HG03045 (cell line): ENCODE results near the gene CCDC69.

ENCODE experiments used
- ATAC-seq: cut with Tn5 transposase; IDR thresholded peaks from one replicate; pipeline ENCODE4 v1.9.1; 2021; ENCODE audit warnings: mild to moderate bottlenecking, moderate library complexity; ENCODE audit not compliant: unreplicated experiment

CCDC69 gene

DNA sequence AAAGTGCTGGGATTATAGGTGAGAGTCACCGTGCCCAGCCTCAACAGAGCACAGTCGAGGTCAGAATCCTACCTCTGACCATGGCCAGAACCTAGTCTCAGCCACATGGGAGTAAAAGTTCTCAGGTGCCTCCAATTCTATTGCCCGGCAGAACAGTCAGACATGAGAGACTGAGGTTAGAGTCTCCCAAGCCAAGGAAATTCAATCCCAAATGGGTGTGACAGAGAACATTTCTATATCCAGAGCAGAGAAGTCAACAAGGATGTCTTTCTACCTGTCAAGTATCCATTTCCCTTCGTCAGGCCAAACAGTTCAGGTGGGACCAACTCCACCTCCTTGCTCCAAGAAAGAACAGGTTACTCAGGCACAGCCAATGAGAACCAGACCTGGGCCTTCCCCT is 76.9 kb downstream of the CCDC69 start:
- no peak for ATAC-seq

- ATAC-seq: no peak
Measured at GRCh38 chr5:151146061-151146460, 77.8 kb downstream of the CCDC69 start.

DNA sequence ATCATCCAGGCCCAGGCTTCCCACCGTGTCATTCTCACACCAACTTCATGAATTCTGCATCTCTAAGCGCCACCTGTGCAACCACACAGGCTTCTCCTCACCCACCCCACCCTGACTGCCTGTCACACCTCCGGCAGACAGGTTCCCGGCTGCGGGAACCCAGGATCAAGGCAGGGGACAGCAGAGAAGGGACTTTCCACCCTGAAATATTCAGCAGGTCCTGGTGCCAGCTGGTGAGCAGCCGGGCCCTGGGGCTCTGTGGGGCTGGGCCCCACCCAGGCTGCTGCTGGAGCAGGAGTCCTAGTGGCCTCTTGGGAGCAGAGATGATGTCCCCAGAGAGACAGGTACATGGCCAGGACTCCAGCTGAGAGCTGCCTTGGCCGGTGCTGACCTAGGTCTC is 79.0 kb downstream of the CCDC69 start:
- no peak for ATAC-seq

GRCh38 chr5:151144275-151144674 is 79.6 kb downstream of the CCDC69 start:
- ATAC-seq: no peak

- no peak for ATAC-seq
Measured at GRCh38 chr5:151143645-151144044, 80.2 kb downstream of the CCDC69 start.

GRCh38 chr5:151142933-151143332 is 81.0 kb downstream of the CCDC69 start:
- no peak for ATAC-seq

DNA sequence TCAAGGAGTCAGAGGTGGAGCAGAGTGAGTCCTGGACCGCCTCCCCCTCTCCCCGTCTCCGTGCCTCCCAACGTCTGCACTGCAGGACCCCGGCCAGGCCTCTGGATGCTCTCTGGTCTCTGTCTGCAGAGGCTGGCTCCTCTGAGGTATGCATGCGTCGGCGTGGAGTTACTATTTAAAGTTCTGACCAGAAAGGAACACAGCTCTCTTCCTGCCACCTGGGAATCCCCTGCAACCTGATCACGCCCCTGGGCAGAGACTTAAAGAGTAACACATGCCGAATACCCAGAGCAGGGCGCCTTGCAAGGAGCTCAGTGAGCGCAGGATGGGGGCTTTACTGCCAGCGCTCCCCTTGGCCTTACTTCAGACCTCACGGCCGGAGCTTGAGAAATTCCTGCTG is 82.4 kb downstream of the CCDC69 start:
- peak; percentile 85 for ATAC-seq

DNA sequence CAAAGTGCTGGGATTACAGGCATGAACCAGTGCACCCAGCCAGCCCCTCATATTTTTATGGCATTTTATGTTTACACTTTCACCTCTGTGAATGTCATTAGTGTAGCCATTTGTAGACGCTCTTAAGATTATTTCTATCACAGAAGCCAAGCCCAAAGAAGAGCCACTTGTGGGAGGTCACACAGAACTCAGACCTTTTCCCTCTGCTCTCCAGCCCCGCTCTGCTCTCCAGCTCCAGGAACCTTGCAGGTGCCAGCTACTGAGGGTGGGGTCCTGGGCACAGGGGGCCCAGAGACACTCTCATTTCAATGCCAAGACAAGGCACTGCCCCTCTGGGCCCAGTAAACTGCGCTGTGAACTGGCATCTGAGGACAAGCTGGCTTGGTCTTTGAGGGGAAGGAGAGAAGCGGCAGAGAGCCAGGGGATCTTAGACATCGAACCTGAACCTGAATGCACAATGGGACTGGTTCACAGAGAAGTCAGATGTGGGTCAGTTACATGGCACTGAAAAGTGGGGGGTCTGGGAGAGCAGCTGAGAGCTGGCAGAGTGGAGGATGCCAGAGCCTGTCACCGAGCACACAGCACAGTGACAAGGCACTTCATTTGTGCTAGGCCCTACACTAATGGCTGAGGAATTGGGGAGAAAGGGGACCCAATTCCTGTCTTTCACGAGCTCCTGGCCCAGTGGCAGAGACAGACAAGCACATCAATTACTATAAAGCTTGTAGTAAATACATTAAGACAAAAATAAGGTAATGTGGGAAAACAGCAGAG is 83.0 kb downstream of the CCDC69 start:
- no peak for ATAC-seq

DNA sequence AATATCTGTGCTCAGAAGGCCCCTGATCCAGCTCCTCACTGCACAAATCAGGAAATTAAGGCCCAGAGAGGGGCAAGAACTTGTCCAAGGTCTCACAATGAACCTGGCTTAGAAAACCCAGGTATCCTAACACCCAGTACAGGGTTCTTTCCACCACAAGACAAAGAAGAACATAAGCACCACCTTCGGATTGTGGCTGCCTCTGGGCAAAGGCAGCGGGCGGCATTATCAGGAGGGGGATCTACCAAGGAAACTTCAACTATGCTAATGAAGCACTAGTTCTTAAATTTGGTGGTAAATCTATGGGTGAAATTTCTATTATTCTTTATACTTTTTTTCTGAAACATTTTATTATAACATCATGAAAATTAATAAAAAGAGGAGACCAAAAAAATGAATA is 84.2 kb downstream of the CCDC69 start:
- no peak for ATAC-seq

DNA sequence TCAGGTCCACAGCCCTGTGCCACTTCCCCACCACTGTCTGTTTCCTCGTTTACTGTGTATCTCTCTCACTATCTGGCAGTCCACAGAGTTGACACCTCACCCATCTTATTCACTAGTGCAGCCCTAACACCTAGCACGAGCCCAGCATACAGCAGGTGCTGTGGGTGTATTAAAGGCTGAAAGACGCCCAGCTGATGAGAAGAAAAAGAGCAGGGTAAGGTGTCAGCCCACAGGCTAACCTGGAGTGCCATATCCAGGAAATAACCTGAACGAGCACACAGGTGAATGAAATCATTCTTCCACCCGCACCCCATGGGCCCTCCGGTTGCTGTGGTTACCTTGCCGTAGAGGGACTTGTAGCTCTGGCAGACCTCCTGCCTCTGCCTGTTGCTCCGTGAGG is 84.9 kb downstream of the CCDC69 start:
- no peak for ATAC-seq

- ATAC-seq: no peak
Measured at GRCh38 chr5:151138114-151138513, 85.8 kb downstream of the CCDC69 start.

DNA sequence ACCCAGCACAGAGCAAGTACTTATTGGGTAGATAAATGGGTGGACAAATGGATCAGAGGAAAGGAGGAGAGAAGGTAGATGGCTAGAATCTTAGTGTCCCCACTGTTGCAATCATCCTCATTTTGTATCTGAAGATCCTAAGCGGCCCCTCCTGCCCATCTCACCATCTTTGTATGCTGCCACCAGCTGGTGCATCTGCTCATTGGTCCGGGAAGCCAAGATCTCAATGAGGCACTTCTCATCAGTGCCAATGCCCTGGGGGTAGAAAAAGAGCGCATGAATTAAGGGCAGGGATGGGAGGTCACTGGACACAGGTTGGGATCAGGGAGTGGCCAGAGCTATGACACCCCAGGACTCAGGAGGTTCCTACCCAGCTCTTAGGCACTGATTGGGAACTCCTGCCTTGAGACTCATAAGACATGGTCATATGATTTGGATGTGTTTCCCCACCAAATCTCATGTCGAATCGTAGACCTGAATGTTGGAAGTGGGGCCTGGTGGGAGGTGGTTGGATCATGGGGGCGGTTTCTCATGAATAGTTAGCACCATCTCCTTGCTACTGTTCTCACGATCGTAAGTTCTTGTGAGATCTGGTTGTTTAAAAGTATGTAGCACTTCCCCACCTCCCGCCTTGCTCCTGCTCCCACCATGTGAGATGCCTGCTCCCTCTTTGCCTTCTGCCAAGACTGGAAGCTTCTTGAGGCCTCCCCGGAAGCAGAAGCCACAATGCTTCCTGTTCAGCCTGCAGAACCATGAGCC is 86.6 kb downstream of the CCDC69 start:
- no peak for ATAC-seq

- peak; percentile 83 for ATAC-seq
Measured at GRCh38 chr5:151134228-151134627, 89.7 kb downstream of the CCDC69 start.

GRCh38 chr5:151132963-151133362 is 90.9 kb downstream of the CCDC69 start:
- ATAC-seq: no peak
